Fibroblast of mammary gland (primary cell): Measurements from ENCODE around the gene RAB3IL1.

Experiments
- DNase-seq: peaks from one replicate; pipeline ENCODE4 v3.0.0-alpha.2; 2010; ENCODE audit warnings: low read depth
- H3K4me3 ChIP-seq: 2 replicates; pipeline ENCODE4 v1.5.1; 2011; ENCODE audit warnings: low read depth, mild to moderate bottlenecking, low read length, moderate library complexity; ENCODE audit not compliant: control insufficient read depth
- CTCF ChIP-seq: conservative IDR thresholded peaks from 2 replicates; pipeline ENCODE4 v1.5.1; 2011; ENCODE audit warnings: low read depth, low read length, inconsistent platforms; ENCODE audit not compliant: control insufficient read depth, insufficient read depth

Gene RAB3IL1

DNA sequence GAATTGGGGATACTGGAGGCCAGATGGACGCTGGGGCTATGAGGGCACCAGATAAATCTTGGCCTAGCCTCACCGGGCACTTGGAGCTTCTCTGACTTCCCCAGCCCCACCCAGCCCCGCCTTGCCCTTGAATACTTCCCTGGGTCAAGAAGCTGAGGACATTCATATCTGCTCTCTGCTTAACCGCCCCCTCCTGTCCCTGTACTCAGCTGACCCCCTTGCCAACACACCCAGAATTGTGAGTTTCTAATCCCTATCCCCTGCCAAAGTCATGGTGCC lies 48.0 kb downstream of the RAB3IL1 start:
- DNase-seq, result no peak
- no peak overlapping the region for H3K4me3 ChIP-seq
- no peak for TF ChIP-seq CTCF

DNA sequence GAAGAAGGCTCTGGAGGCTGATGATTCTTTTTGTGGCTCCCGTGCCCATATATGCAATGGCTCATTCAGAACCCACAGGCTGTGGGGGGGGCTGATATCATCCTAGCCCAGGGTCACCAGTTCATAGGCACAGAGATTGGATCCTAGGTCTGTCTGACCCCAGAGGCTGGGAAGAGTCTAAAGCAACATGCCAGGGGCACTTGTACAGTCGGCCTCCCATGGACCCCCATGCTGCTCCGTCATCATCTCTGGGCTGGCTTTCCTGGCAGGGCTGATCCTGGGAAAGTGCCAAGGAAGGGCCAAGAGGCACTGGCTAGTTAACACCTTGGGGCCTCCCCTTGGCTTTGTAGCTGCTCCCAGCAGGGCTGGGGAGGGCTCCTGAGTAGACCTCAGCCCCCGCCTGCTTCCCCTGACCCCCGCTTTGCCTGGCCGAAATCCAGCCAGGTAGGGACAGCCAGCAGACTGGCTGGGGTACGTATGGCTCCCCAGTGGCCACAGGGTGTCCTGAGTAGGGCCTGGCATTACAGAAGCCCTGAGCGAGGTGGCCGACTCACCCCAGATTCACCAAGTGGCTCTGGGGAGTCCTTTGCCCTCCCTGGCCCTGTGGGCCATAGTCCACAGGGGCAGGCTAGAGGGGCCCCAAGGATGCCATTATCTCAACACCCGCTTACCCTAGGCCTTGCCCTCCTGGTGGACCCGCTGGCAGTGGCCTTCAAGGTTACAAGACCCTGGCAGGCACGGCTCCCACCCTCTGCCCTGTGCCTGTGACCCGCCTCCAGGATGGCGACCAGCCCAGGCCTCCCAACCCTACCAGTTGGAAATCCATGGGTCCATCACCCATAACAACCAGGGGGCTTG lies 48.6 kb downstream of the RAB3IL1 start:
- no peak for TF ChIP-seq CTCF
- H3K4me3 ChIP-seq, result no peak overlapping the region
- DNase-seq, result no peak

DNA sequence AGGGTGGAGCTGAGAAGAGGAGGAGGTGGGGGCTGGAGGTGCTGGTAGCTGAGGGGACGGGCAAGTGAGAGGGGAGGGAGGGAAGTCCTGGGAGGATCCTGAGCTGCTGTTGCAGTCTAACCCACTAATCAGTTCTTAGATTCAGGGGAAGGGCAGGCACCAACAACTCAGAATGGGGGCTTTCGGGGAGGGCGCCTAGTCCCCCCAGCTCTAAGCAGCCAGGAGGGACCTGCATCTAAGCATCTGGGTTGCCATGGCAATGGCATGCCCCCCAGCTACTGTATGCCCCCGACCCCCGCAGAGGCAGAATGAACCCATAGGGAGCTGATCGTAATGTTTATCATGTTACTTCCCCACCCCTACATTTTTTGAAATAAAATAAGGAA lies 50.4 kb downstream of the RAB3IL1 start:
- H3K4me3 ChIP-seq, result no peak overlapping the region
- DNase-seq, result no peak
- TF ChIP-seq CTCF, result no peak

DNA sequence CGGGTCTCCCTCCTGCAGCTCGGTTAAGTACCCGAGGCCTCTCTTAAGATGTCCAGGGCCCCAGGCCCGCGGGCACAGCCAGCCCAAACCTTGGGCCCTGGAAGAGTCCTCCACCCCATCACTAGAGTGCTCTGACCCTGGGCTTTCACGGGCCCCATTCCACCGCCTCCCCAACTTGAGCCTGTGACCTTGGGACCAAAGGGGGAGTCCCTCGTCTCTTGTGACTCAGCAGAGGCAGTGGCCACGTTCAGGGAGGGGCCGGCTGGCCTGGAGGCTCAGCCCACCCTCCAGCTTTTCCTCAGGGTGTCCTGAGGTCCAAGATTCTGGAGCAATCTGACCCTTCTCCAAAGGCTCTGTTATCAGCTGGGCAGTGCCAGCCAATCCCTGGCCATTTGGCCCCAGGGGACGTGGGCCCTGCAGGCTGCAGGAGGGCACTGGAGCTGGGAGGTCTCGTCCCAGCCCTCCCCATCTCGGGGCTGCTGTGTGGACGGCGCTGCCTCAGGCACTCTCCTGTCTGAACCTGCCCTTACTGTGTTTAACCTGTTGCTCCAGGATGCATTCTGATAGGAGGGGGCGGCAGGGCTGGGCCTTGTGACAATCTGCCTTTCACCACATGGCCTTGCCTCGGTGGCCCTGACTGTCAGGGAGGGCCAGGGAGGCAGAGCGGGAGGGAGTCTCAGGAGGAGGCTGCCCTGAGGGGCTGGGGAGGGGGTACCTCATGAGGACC lies 51.0 kb downstream of the RAB3IL1 start:
- no peak for TF ChIP-seq CTCF
- no peak for DNase-seq
- H3K4me3 ChIP-seq, result no peak overlapping the region

- TF ChIP-seq CTCF, result no peak
- no peak overlapping the region for H3K4me3 ChIP-seq
- DNase-seq, result no peak
These were observed 52.3 kb downstream of the RAB3IL1 start for GRCh38 chr11:61864814-61865775.

DNA sequence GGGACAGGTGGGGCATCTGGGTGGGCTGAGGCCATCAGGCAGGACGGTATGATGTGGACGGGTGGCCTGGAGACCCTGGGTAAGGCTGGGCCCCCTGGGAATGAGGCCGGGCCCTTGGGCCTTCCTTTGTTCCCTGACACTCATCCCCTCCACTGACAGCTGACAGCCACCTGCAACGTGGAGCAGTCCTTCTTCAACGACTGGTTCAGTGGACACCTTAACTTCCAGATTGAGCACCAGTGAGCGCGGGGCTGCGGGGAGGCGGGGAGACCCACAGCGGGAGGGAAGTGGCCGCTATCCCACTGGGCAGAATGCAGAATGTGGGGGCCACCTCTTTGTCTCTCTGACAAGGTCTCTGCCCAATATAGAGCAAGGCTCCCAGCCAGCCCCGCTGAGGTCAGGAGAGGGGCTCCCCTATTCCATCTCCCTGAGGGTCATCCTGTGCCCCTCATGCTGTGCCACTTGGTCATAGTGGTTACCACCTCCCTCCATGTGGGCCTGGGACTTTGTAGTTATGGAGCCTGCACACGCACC lies 53.8 kb downstream of the RAB3IL1 start:
- DNase-seq, result no peak
- H3K4me3 ChIP-seq, result no peak overlapping the region
- TF ChIP-seq CTCF, result no peak
